Activated T-cell treated with anti-CD3 and anti-CD28 coated beads, Interleukin-2, amount 50 U/mL, for 72 hours (primary cell): Measurements from ENCODE around the gene CTBP2. TPM values are rescaled to one million over a fixed set of nuclear protein-coding genes. Genes with fewer than 3 reads are reported as not detected.

ENCODE experiments used
- ATAC-seq, 2 donors: fragments of 150-1000 bp; cut with Tn5 transposase; replicated peaks in 1 of 2; 2 replicates each; pipeline ENCODE4 v1.10.0; 2021; ENCODE audit warnings: moderate library complexity in 2 of 2, mild to moderate bottlenecking in 1 of 2
- DNase-seq, 2 donors: peaks; one replicate each; pipeline ENCODE4 v3.0.0; 2021 to 2022; ENCODE audit warnings: mixed read lengths in 1 of 2
- H3K27ac Mint-ChIP-seq: one replicate; pipeline ENCODE4 v1.8.0; 2022; ENCODE audit warnings: mild to moderate bottlenecking, moderate library complexity, mixed read lengths
- H3K27me3 Mint-ChIP-seq: one replicate; pipeline ENCODE4 v1.8.0; 2022; ENCODE audit warnings: low read depth, mixed read lengths
- H3K36me3 Mint-ChIP-seq, 2 donors: one replicate each; pipeline ENCODE4 v1.8.0; 2022; ENCODE audit warnings: mixed read lengths in 2 of 2, mild to moderate bottlenecking in 1 of 2; ENCODE audit not compliant: insufficient read depth in 2 of 2
- H3K4me1 Mint-ChIP-seq: one replicate; pipeline ENCODE4 v1.8.0; 2022; ENCODE audit warnings: low read depth, mixed read lengths
- H3K4me3 Mint-ChIP-seq, 2 donors: one replicate each; pipeline ENCODE4 v1.8.0; 2022; ENCODE audit warnings: mild to moderate bottlenecking in 2 of 2, mixed read lengths in 2 of 2, moderate library complexity in 2 of 2
- H3K9me3 Mint-ChIP-seq, 2 donors: one replicate each; pipeline ENCODE4 v1.8.0; 2022; ENCODE audit warnings: mixed read lengths in 2 of 2
- total RNA-seq, 2 donors: library from RNA; stranded (reverse); gene quantifications; one replicate each; pipeline ENCODE4 v1.2.3, GENCODE V29; 2022

Gene CTBP2
- total RNA-seq, 2 donors from 2014 or later: 0.72 to 2.5 TPM

DNA sequence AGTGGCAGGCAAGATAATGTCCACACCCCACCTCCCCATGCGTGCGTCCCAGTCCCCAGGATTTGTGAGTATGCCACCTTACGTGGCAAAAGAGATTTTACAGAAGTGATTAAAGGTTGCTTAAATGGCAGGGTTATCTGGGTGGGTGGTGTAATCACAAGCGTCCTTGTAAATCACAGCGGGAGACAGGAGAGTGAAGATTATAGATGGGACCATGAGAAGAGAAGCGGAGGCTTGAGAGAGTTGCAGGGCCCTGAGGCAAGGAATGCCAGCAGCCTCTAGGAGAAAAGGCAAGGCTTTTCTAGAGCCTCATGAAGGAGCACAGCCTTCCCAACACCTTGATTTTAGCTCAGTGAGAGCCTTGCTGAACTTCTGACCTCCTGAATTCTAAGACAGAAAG, 208.2 kb downstream of the CTBP2 start:
- H3K4me1 Mint-ChIP-seq: peaks cover 20% of the 10 kb centered on the region
- H3K27ac Mint-ChIP-seq: no peak overlapping the region
- no peak overlapping the region for H3K4me3 Mint-ChIP-seq
- no peaks in the 10 kb centered on the region for H3K9me3 Mint-ChIP-seq
- no peak for DNase-seq
- no peak for ATAC-seq
- H3K27me3 Mint-ChIP-seq: no peaks in the 10 kb centered on the region
- peaks cover 0 to 3% of the 10 kb centered on the region in 2 donors for H3K36me3 Mint-ChIP-seq

- ATAC-seq (no peak), DNase-seq (no peak)
- Mint-ChIP-seq H3K9me3 (no peaks in the 10 kb centered on the region), H3K4me3 (no peak overlapping the region), H3K36me3 (peaks cover 0 to 3% of the 10 kb centered on the region in 2 donors), H3K27ac (no peak overlapping the region), H3K27me3 (no peaks in the 10 kb centered on the region), H3K4me1 (peaks cover 15% of the 10 kb centered on the region)
These were observed 210.8 kb downstream of the CTBP2 start for GRCh38 chr10:124949543-124949942.

GRCh38 chr10:124946945-124947344, 213.4 kb downstream of the CTBP2 start:
- H3K4me1 Mint-ChIP-seq: peaks cover 32% of the 10 kb centered on the region
- H3K27me3 Mint-ChIP-seq: no peaks in the 10 kb centered on the region
- H3K27ac Mint-ChIP-seq: no peak overlapping the region
- no peaks in the 10 kb centered on the region for H3K9me3 Mint-ChIP-seq
- ATAC-seq (peak; percentile 57 to 66), DNase-seq (no peak)
- H3K36me3 Mint-ChIP-seq: peaks cover 0 to 3% of the 10 kb centered on the region in 2 donors
- H3K4me3 Mint-ChIP-seq: no peak overlapping the region

DNA sequence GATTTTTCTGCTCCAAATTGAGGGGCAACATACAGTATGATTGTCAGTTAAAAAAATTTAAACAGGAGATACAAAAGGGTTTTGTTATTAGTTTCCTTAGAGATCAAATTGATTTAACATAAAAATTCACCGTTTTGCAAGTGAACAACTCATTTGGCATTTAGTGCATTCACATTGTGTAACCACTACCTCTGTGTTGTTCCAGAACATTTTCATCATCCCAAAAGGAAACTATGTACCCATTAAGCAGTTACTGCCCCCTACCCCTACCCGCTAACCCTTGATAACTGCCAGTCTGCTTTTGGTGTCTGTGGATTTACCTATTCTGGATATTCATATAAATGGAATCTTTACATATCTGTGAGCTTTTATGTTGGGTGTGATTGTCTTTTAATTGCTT, 215.4 kb downstream of the CTBP2 start:
- H3K4me3 Mint-ChIP-seq: no peak overlapping the region

GRCh38 chr10:124943301-124944092, 216.9 kb downstream of the CTBP2 start:
- H3K27me3 Mint-ChIP-seq: no peaks in the 10 kb centered on the region
- H3K9me3 Mint-ChIP-seq: no peaks in the 10 kb centered on the region
- peak overlapping the region; percentile 39 for H3K27ac Mint-ChIP-seq
- H3K4me3 Mint-ChIP-seq: peak overlapping the region in 1 of 2 donors; percentile 11
- ATAC-seq (peak; percentile 39 to 51), DNase-seq (no peak)
- no peaks in the 10 kb centered on the region for H3K36me3 Mint-ChIP-seq
- peaks cover 35% of the 10 kb centered on the region for H3K4me1 Mint-ChIP-seq

More for the DNA sequence above, 215.4 kb downstream of the CTBP2 start:
- DNase-seq (no peak), ATAC-seq (no peak)
- peak overlapping the region; percentile 53 for H3K27ac Mint-ChIP-seq
- H3K36me3 Mint-ChIP-seq: peaks cover 0 to 3% of the 10 kb centered on the region in 2 donors
- no peaks in the 10 kb centered on the region for H3K9me3 Mint-ChIP-seq
- H3K4me1 Mint-ChIP-seq: peaks cover 35% of the 10 kb centered on the region
- H3K27me3 Mint-ChIP-seq: no peaks in the 10 kb centered on the region

DNA sequence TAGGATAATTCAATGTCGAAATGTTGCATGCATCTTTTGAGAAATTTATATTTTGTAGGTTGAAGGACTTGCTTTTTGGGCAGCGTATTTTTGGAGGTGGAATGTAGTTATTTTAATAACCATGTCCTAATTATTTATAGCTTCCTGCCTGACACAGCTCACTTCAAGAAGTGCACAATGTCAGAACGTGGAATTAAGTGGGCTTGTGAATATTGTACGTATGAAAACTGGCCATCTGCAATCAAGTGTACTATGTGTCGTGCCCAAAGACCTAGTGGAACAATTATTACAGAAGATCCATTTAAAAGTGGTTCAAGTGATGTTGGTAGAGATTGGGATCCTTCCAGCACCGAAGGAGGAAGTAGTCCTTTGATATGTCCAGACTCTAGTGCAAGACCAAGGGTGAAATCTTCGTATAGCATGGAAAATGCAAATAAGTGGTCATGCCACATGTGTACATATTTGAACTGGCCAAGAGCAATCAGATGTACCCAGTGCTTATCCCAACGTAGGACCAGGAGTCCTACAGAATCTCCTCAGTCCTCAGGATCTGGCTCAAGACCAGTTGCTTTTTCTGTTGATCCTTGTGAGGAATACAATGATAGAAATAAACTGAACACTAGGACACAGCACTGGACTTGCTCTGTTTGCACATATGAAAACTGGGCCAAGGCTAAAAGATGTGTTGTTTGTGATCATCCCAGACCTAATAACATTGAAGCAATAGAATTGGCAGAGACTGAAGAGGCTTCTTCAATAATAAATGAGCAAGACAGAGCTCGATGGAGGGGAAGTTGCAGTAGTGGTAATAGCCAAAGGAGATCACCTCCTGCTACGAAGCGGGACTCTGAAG, 217.8 kb downstream of the CTBP2 start:
- no peak for ATAC-seq
- no peak overlapping the region for H3K27ac Mint-ChIP-seq
- DNase-seq: no peak
- H3K4me3 Mint-ChIP-seq: no peak overlapping the region
- no peaks in the 10 kb centered on the region for H3K36me3 Mint-ChIP-seq
- no peaks in the 10 kb centered on the region for H3K9me3 Mint-ChIP-seq
- H3K4me1 Mint-ChIP-seq: peaks cover 35% of the 10 kb centered on the region
- H3K27me3 Mint-ChIP-seq: no peaks in the 10 kb centered on the region

DNA sequence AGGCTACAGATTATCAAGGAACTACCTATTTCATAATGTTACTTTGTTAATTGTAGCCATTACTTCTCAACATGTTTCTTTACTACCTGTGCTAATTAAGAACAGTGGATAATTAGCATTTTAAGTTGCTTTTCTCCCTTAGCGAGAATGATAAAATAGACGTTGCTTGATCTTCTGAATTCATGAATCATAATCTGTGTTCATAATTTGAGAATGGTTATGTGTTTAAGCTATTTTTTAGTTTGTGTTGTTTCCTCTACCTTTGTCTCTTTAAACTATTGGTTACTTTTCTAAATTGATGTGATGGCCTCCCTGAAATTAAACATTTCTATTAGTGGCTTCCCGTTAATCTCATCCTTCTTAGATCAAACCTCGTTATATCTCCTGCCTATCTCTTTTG, 218.5 kb downstream of the CTBP2 start, which contains the start of gene ZRANB1:
ZRANB1 (plus strand) TSS at position 301 of the 400 bp plus-strand sequence. CDS start 371 bp downstream, outside the sequence.
- Mint-ChIP-seq H3K9me3 (no peaks in the 10 kb centered on the region), H3K27ac (no peak within 1 kb of the TSS), H3K36me3 (no peaks in the 10 kb centered on the region), H3K4me3 (no peak within 1 kb of the TSS), H3K4me1 (peaks cover 32% of the 10 kb centered on the region), H3K27me3 (no peaks in the 10 kb centered on the region)
- DNase-seq: no peak
- no peak for ATAC-seq

DNA sequence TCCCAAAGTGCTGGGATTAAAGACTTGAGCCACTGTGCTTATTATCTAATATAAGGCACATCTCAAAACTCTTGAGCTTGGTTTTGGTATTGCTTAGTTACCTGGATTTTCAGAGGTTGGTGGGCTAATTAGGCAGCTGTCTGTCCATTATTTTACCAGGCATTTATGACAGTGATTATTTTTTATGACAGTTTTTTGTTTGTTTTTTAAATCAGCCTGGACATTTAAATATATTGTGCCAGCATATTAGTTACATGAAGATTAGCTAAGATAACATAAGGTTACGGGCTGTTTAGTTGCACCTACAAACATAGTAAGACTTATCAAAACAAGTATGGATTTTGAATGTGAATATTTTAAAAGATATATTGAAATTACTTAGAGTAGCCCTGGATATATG, 221.1 kb downstream of the CTBP2 start:
- H3K27ac Mint-ChIP-seq: no peak overlapping the region

DNA sequence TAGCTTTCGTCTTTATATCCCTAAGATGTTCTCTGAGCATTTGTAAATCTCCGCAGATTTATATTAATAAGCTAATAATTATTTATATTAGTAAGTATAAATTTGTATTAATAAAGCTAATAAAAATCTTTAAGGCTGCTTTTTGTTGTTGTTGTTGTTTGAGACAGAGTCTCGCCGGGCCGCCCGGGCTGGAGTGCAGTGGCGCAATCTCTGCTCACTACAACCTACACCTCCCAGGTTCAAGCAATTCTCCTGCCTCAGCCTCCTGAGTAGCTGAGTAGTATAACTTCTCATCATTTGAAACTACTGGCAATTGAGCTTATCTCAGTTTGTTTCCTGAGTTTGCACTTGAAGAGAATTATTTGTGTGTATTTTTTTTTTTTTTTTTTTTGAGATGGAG, 223.6 kb downstream of the CTBP2 start:
- Mint-ChIP-seq H3K9me3 (peaks cover 1% of the 10 kb centered on the region in 2 donors), H3K27me3 (no peaks in the 10 kb centered on the region), H3K4me1 (peaks cover 31% of the 10 kb centered on the region), H3K4me3 (no peak overlapping the region), H3K27ac (no peak overlapping the region), H3K36me3 (peaks cover 2 to 5% of the 10 kb centered on the region in 2 donors)
- no peak for DNase-seq
- ATAC-seq: no peak

More for the DNA sequence above, 221.1 kb downstream of the CTBP2 start:
- H3K9me3 Mint-ChIP-seq: no peaks in the 10 kb centered on the region
- DNase-seq: no peak
- H3K27me3 Mint-ChIP-seq: no peaks in the 10 kb centered on the region
- no peaks in the 10 kb centered on the region for H3K36me3 Mint-ChIP-seq
- peaks cover 45% of the 10 kb centered on the region for H3K4me1 Mint-ChIP-seq
- no peak overlapping the region for H3K4me3 Mint-ChIP-seq
- ATAC-seq: no peak

DNA sequence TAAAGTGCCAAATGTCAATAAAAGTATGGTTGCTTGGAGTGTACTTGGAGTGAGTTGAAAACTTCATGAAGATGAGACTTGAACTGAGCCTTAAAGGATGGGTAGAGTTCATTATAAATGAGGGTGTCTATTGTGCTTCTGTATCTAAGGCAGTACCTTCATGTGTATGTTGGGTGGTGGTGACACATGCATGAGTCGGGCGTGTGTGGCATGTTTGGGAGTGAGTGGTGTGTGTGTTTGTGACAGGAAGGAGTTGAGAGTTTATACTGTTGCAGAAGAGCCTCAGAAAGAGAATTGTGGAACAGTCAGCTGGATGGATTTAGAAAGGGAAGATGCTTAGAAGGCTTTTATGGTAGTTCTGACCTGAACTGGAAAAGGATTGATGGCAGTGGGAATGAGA, 224.4 kb downstream of the CTBP2 start:
- Mint-ChIP-seq H3K36me3 (peaks cover 2 to 6% of the 10 kb centered on the region in 2 donors), H3K27me3 (no peaks in the 10 kb centered on the region), H3K27ac (no peak overlapping the region), H3K4me1 (peaks cover 29% of the 10 kb centered on the region), H3K4me3 (peak overlapping the region in 1 of 2 donors; percentile 0), H3K9me3 (peaks cover 2% of the 10 kb centered on the region in 2 donors)
- DNase-seq (peak; percentile 18 to 33), ATAC-seq (peak; percentile 89 to 92)

Other genes with a start within 250 kb of the CTBP2 start
- 10 to 100 TPM; 15.0 to 16.0 TPM for gene ZRANB1, start 218.4 kb downstream of the CTBP2 start, total RNA-seq